Measurements from ENCODE around the gene ZNF195.

ZNF195 gene

GRCh38 chr11:3356858-3357257, 22.1 kb downstream of the ZNF195 start:
- no peaks in the 10 kb centered on the region for H3K27me3 ChIP-seq (ENCODE audit: control insufficient read depth in 2 of 2, insufficient read depth in 2 of 2, low read length in 2 of 2)
- H3K4me1 ChIP-seq (ENCODE audit: control insufficient read depth in 2 of 2, insufficient read depth in 2 of 2, low read length in 2 of 2) = no peaks in the 10 kb centered on the region
- peaks cover 42 to 44% of the 10 kb centered on the region in 2 donors for H3K9me3 ChIP-seq (ENCODE audit: control insufficient read depth in 2 of 2, low read length in 2 of 2)
- H3K27ac ChIP-seq (ENCODE audit: low read depth in 2 of 2, low read length in 2 of 2) = no peak overlapping the region
- peaks cover 27 to 29% of the 10 kb centered on the region in 2 donors for H3K36me3 ChIP-seq (ENCODE audit: control insufficient read depth in 2 of 2, insufficient read depth in 2 of 2, low read length in 2 of 2)
- H3K9ac ChIP-seq (ENCODE audit: low read depth in 1 of 2, low read length in 2 of 2) = no peak overlapping the region
- no peak overlapping the region for H3K4me3 ChIP-seq (ENCODE audit: low read length in 2 of 2)

- H3K27ac ChIP-seq (ENCODE audit: low read depth in 2 of 2, low read length in 2 of 2) = no peak overlapping the region
- H3K27me3 ChIP-seq (ENCODE audit: control insufficient read depth in 2 of 2, insufficient read depth in 2 of 2, low read length in 2 of 2) = no peaks in the 10 kb centered on the region
- H3K4me1 ChIP-seq (ENCODE audit: control insufficient read depth in 2 of 2, insufficient read depth in 2 of 2, low read length in 2 of 2) = no peaks in the 10 kb centered on the region
- H3K9me3 ChIP-seq (ENCODE audit: control insufficient read depth in 2 of 2, low read length in 2 of 2) = peaks cover 8 to 11% of the 10 kb centered on the region in 2 donors
- H3K36me3 ChIP-seq (ENCODE audit: control insufficient read depth in 2 of 2, insufficient read depth in 2 of 2, low read length in 2 of 2) = no peaks in the 10 kb centered on the region
- no peak overlapping the region for H3K4me3 ChIP-seq (ENCODE audit: low read length in 2 of 2)
- H3K9ac ChIP-seq (ENCODE audit: low read depth in 1 of 2, low read length in 2 of 2) = no peak overlapping the region
Observed at GRCh38 chr11:3353066-3353465, 25.9 kb downstream of the ZNF195 start.

- Histone ChIP-seq H3K9me3 (ENCODE audit: control insufficient read depth in 2 of 2, low read length in 2 of 2) (peaks cover 3 to 4% of the 10 kb centered on the region in 2 donors), H3K27me3 (ENCODE audit: control insufficient read depth in 2 of 2, insufficient read depth in 2 of 2, low read length in 2 of 2) (peaks cover 0 to under 1% of the 10 kb centered on the region in 2 donors), H3K4me3 (ENCODE audit: low read length in 2 of 2) (no peak overlapping the region), H3K27ac (ENCODE audit: low read depth in 2 of 2, low read length in 2 of 2) (no peak overlapping the region), H3K36me3 (ENCODE audit: control insufficient read depth in 2 of 2, insufficient read depth in 2 of 2, low read length in 2 of 2) (no peaks in the 10 kb centered on the region), H3K4me1 (ENCODE audit: control insufficient read depth in 2 of 2, insufficient read depth in 2 of 2, low read length in 2 of 2) (no peaks in the 10 kb centered on the region), H3K9ac (ENCODE audit: low read depth in 1 of 2, low read length in 2 of 2) (no peak overlapping the region)
Observed at GRCh38 chr11:3347127-3347526, 31.8 kb downstream of the ZNF195 start.

DNA sequence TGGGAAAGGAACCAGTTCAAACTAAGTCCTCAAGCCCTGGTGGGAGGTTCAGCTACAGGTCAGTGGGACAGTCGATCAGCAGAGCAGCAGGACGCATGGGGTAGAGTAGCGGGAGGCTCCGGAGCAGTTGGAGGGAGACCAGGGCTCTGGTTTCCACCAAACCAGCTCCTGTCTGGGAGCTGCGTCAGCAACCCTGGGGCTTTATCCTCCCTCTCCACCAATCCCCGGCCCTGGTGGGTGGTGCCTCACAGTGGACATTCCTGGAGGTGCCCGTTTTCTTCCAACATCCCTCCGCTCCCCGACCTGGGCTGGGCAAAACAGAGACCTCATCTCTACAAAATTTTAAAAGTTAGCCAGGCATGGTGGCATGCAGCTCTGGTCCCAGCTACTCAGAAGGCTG, 32.4 kb downstream of the ZNF195 start:
- Histone ChIP-seq H3K9me3 (ENCODE audit: control insufficient read depth in 2 of 2, low read length in 2 of 2) (peaks cover 3 to 4% of the 10 kb centered on the region in 2 donors), H3K4me3 (ENCODE audit: low read length in 2 of 2) (no peak overlapping the region), H3K9ac (ENCODE audit: low read depth in 1 of 2, low read length in 2 of 2) (no peak overlapping the region), H3K4me1 (ENCODE audit: control insufficient read depth in 2 of 2, insufficient read depth in 2 of 2, low read length in 2 of 2) (no peaks in the 10 kb centered on the region), H3K27me3 (ENCODE audit: control insufficient read depth in 2 of 2, insufficient read depth in 2 of 2, low read length in 2 of 2) (peaks cover 0 to 5% of the 10 kb centered on the region in 2 donors), H3K27ac (ENCODE audit: low read depth in 2 of 2, low read length in 2 of 2) (no peak overlapping the region), H3K36me3 (ENCODE audit: control insufficient read depth in 2 of 2, insufficient read depth in 2 of 2, low read length in 2 of 2) (no peaks in the 10 kb centered on the region)

DNA sequence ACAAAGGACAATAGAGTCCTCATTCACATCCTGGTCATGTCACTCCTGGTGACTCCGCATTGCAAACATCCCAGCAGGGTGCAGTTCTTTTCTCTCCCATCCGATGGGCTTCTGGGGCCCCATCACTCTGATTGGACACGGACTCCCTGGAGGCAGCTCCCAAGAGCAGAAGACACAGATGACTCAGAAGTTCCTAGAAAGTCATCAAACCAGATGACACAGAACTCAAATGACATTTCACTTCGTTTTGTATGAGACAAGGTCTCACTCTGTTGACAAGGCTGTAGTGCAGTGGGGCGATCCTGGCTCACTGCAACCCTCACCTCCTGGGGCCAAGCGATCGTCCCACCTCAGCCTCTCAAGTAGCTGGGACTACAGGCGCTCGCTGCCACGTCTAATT, 33.2 kb downstream of the ZNF195 start:
- no peak overlapping the region for H3K9ac ChIP-seq (ENCODE audit: low read depth in 1 of 2, low read length in 2 of 2)

GRCh38 chr11:3344327-3345174, 34.4 kb downstream of the ZNF195 start:
- Histone ChIP-seq H3K9me3 (ENCODE audit: control insufficient read depth in 2 of 2, low read length in 2 of 2) (peaks cover 3 to 4% of the 10 kb centered on the region in 2 donors), H3K36me3 (ENCODE audit: control insufficient read depth in 2 of 2, insufficient read depth in 2 of 2, low read length in 2 of 2) (no peaks in the 10 kb centered on the region), H3K9ac (ENCODE audit: low read depth in 1 of 2, low read length in 2 of 2) (no peak overlapping the region), H3K27ac (ENCODE audit: low read depth in 2 of 2, low read length in 2 of 2) (no peak overlapping the region), H3K4me3 (ENCODE audit: low read length in 2 of 2) (no peak overlapping the region), H3K27me3 (ENCODE audit: control insufficient read depth in 2 of 2, insufficient read depth in 2 of 2, low read length in 2 of 2) (peaks cover 0 to 7% of the 10 kb centered on the region in 2 donors), H3K4me1 (ENCODE audit: control insufficient read depth in 2 of 2, insufficient read depth in 2 of 2, low read length in 2 of 2) (no peaks in the 10 kb centered on the region)

More for the DNA sequence above, 33.2 kb downstream of the ZNF195 start:
- H3K4me3 ChIP-seq (ENCODE audit: low read length in 2 of 2) = no peak overlapping the region
- peaks cover 3 to 4% of the 10 kb centered on the region in 2 donors for H3K9me3 ChIP-seq (ENCODE audit: control insufficient read depth in 2 of 2, low read length in 2 of 2)
- H3K36me3 ChIP-seq (ENCODE audit: control insufficient read depth in 2 of 2, insufficient read depth in 2 of 2, low read length in 2 of 2) = no peaks in the 10 kb centered on the region
- H3K4me1 ChIP-seq (ENCODE audit: control insufficient read depth in 2 of 2, insufficient read depth in 2 of 2, low read length in 2 of 2) = no peaks in the 10 kb centered on the region
- H3K27ac ChIP-seq (ENCODE audit: low read depth in 2 of 2, low read length in 2 of 2) = no peak overlapping the region
- peaks cover 0 to 5% of the 10 kb centered on the region in 2 donors for H3K27me3 ChIP-seq (ENCODE audit: control insufficient read depth in 2 of 2, insufficient read depth in 2 of 2, low read length in 2 of 2)

GRCh38 chr11:3342709-3343108, 36.2 kb downstream of the ZNF195 start:
- Histone ChIP-seq H3K27ac (ENCODE audit: low read depth in 2 of 2, low read length in 2 of 2) (no peak overlapping the region), H3K27me3 (ENCODE audit: control insufficient read depth in 2 of 2, insufficient read depth in 2 of 2, low read length in 2 of 2) (peaks cover 0 to 11% of the 10 kb centered on the region in 2 donors), H3K9me3 (ENCODE audit: control insufficient read depth in 2 of 2, low read length in 2 of 2) (peaks cover 3 to 4% of the 10 kb centered on the region in 2 donors), H3K9ac (ENCODE audit: low read depth in 1 of 2, low read length in 2 of 2) (no peak overlapping the region), H3K4me3 (ENCODE audit: low read length in 2 of 2) (no peak overlapping the region), H3K36me3 (ENCODE audit: control insufficient read depth in 2 of 2, insufficient read depth in 2 of 2, low read length in 2 of 2) (no peaks in the 10 kb centered on the region), H3K4me1 (ENCODE audit: control insufficient read depth in 2 of 2, insufficient read depth in 2 of 2, low read length in 2 of 2) (no peaks in the 10 kb centered on the region)

- H3K4me1 ChIP-seq (ENCODE audit: control insufficient read depth in 2 of 2, insufficient read depth in 2 of 2, low read length in 2 of 2) = no peaks in the 10 kb centered on the region
- no peak overlapping the region for H3K4me3 ChIP-seq (ENCODE audit: low read length in 2 of 2)
- no peak overlapping the region for H3K27ac ChIP-seq (ENCODE audit: low read depth in 2 of 2, low read length in 2 of 2)
- no peak overlapping the region for H3K9ac ChIP-seq (ENCODE audit: low read depth in 1 of 2, low read length in 2 of 2)
- H3K36me3 ChIP-seq (ENCODE audit: control insufficient read depth in 2 of 2, insufficient read depth in 2 of 2, low read length in 2 of 2) = no peaks in the 10 kb centered on the region
- peaks cover 0 to 11% of the 10 kb centered on the region in 2 donors for H3K27me3 ChIP-seq (ENCODE audit: control insufficient read depth in 2 of 2, insufficient read depth in 2 of 2, low read length in 2 of 2)
- H3K9me3 ChIP-seq (ENCODE audit: control insufficient read depth in 2 of 2, low read length in 2 of 2) = no peaks in the 10 kb centered on the region
Observed at GRCh38 chr11:3341298-3341697, 37.6 kb downstream of the ZNF195 start.

- Histone ChIP-seq H3K27me3 (ENCODE audit: control insufficient read depth in 2 of 2, insufficient read depth in 2 of 2, low read length in 2 of 2) (peaks cover 0 to 11% of the 10 kb centered on the region in 2 donors), H3K9ac (ENCODE audit: low read depth in 1 of 2, low read length in 2 of 2) (no peak overlapping the region), H3K27ac (ENCODE audit: low read depth in 2 of 2, low read length in 2 of 2) (no peak overlapping the region), H3K4me1 (ENCODE audit: control insufficient read depth in 2 of 2, insufficient read depth in 2 of 2, low read length in 2 of 2) (no peaks in the 10 kb centered on the region), H3K36me3 (ENCODE audit: control insufficient read depth in 2 of 2, insufficient read depth in 2 of 2, low read length in 2 of 2) (no peaks in the 10 kb centered on the region), H3K9me3 (ENCODE audit: control insufficient read depth in 2 of 2, low read length in 2 of 2) (no peaks in the 10 kb centered on the region), H3K4me3 (ENCODE audit: low read length in 2 of 2) (no peak overlapping the region)
Observed at GRCh38 chr11:3340025-3340424, 38.9 kb downstream of the ZNF195 start.

- H3K27ac ChIP-seq (ENCODE audit: low read depth in 2 of 2, low read length in 2 of 2) = no peak overlapping the region
- H3K4me1 ChIP-seq (ENCODE audit: control insufficient read depth in 2 of 2, insufficient read depth in 2 of 2, low read length in 2 of 2) = no peaks in the 10 kb centered on the region
- H3K9ac ChIP-seq (ENCODE audit: low read depth in 1 of 2, low read length in 2 of 2) = no peak overlapping the region
- peaks cover 0 to 11% of the 10 kb centered on the region in 2 donors for H3K27me3 ChIP-seq (ENCODE audit: control insufficient read depth in 2 of 2, insufficient read depth in 2 of 2, low read length in 2 of 2)
- H3K9me3 ChIP-seq (ENCODE audit: control insufficient read depth in 2 of 2, low read length in 2 of 2) = no peaks in the 10 kb centered on the region
- no peaks in the 10 kb centered on the region for H3K36me3 ChIP-seq (ENCODE audit: control insufficient read depth in 2 of 2, insufficient read depth in 2 of 2, low read length in 2 of 2)
- H3K4me3 ChIP-seq (ENCODE audit: low read length in 2 of 2) = no peak overlapping the region
Observed at GRCh38 chr11:3339340-3339624, 39.7 kb downstream of the ZNF195 start.

All from mucosa of rectum (tissue), 2 donors.